Mucosa of descending colon (tissue), 3 donors: ENCODE measurements around the gene NSUN7. TPM values are rescaled to one million over a fixed set of nuclear protein-coding genes. Genes with fewer than 3 reads are reported as not detected.
"Not testable (repeated sequence)": the region's sequence is repeated elsewhere in the genome, so short reads cannot be mapped to it uniquely, and the experiment has no call there.

Experiments
- ATAC-seq: fragments of 200-7000 bp; cut with Tn5 transposase; one replicate; pipeline ENCODE4 v1.9.1; 2020; ENCODE audit warnings: mild to moderate bottlenecking, moderate library complexity
- DNase-seq, 3 donors: peaks; one replicate each; pipeline ENCODE4 v3.0.0-alpha.2; 2020
- H3K36me3 ChIP-seq: fragments of 200-600 bp; one replicate; pipeline ENCODE4 v1.8.0; 2021; ENCODE audit warnings: low read depth, mild to moderate bottlenecking
- H3K4me1 ChIP-seq: fragments of 200-600 bp; one replicate; pipeline ENCODE4 v1.8.0; 2021; ENCODE audit warnings: low read depth, mild to moderate bottlenecking
- H3K4me3 ChIP-seq: fragments of 200-600 bp; one replicate; pipeline ENCODE4 v1.8.0; 2021; ENCODE audit warnings: mild to moderate bottlenecking
- H3K9me3 ChIP-seq: fragments of 200-600 bp; one replicate; pipeline ENCODE4 v1.8.0; 2021; ENCODE audit warnings: mild to moderate bottlenecking
- intact Hi-C, 2 donors: fragments of 100-400 bp; cut with DNase I in 1 of 2; cut with micrococcal nuclease in 1 of 2; formaldehyde crosslinking; loops; one replicate each; pipeline versions ENCODE4 v1.11.0 to v1.11.1; 2022; cut with DNase I, micrococcal nuclease
- long read RNA-seq, 2 donors: library from polyadenylated mRNA; unstranded; transcript quantifications; one replicate each; pipeline ENCODE4 v2.0.0, GENCODE V29; 2019 to 2021
- total RNA-seq, 3 donors: library from RNA; stranded (reverse); fragmentation: NEBNext Ultra II Directional in 2 of 3; extraction: Animal tissue kit (Norgen Biotek cat#: 25700) in 2 of 3; gene quantifications; one replicate each; pipeline versions ENCODE4 v1.2.1 to v1.2.4, GENCODE V29; 2021 to 2023
- TF ChIP-seq, protein P1 (sequence below): fragments of 200-600 bp; IDR thresholded peaks from one replicate; pipeline ENCODE4 v1.8.0; 2022; ENCODE audit warnings: antibody characterized with exemption, mild to moderate bottlenecking
- donor health status: DM: no; HTN: no; CAD: no; lungs with moderate emphysema.
- donor health status: DM: no; HTN: no; CAD: no.
- donor health status: DM: no; HTN: yes; CAD: no.

The NSUN7 gene
- 10 to 100 TPM in 2 of 3 donors, 1 to 10 TPM in 1; 5.6 to 18.1 (median 11.7) TPM for total RNA-seq
- long read RNA-seq, donor 1, partial matches to known transcripts: 2 of 6 reads
- long read RNA-seq, donor 1, other reads (novel, unspliced or antisense): 1 of 6 reads
- long read RNA-seq, donor 2, partial matches to known transcripts: 6 of 8 reads
- long read RNA-seq, donor 2, other reads (novel, unspliced or antisense): 1 of 8 reads

DNA sequence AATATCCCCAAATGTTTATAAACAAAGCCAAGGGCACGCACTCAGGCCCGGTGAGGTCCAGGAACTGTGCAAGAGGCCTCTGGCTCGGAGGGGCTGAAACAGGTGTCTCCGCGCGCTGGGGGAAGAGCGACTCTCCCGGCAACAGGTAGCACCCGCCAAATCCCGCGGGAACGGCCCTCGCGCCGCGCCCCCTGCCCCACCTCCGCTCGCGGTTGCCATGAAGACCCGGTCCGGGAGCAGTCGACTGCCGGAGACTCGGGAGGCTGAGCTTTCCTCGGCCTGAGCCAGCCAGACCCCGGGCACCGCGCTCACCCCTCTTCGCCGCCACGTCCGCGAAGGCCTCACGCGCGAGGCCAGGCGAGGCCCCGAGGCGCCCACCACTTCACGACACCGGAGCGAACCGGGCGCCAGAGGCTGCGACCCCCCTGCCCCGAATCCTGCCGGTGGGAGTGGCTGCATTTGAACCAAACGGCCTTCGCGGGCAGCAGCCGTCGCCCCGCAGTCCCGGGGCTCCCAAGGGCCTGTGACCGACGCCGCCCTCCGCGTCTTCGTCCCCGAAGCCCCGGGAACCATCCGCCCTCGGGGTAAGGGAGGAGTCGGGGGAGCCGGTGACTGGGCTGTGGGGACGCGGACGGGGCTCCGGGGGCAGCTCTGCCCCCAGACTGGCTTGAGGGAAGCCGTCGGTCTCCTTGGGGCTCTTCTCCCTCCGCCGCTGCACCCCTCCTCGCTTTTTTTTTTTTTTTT is at the start of gene NSUN7:
TSS of gene NSUN7 (plus strand) at position 239 of the 744 bp plus-strand sequence. CDS start 739 bp downstream, outside the sequence.
- TF ChIP-seq, protein P1, sequence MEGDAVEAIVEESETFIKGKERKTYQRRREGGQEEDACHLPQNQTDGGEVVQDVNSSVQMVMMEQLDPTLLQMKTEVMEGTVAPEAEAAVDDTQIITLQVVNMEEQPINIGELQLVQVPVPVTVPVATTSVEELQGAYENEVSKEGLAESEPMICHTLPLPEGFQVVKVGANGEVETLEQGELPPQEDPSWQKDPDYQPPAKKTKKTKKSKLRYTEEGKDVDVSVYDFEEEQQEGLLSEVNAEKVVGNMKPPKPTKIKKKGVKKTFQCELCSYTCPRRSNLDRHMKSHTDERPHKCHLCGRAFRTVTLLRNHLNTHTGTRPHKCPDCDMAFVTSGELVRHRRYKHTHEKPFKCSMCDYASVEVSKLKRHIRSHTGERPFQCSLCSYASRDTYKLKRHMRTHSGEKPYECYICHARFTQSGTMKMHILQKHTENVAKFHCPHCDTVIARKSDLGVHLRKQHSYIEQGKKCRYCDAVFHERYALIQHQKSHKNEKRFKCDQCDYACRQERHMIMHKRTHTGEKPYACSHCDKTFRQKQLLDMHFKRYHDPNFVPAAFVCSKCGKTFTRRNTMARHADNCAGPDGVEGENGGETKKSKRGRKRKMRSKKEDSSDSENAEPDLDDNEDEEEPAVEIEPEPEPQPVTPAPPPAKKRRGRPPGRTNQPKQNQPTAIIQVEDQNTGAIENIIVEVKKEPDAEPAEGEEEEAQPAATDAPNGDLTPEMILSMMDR: no peak
- intact Hi-C loops: no loop called here
- DNase-seq: peak; percentile 89 to 93 (median 89)
- Histone ChIP-seq H3K4me1 (no peaks in the 10 kb centered on the region), H3K9me3 (no peaks in the 10 kb centered on the region), H3K4me3 (peak within 1 kb of the TSS; percentile 33), H3K36me3 (no peaks in the 10 kb centered on the region)
- ATAC-seq: peak; percentile 95

GRCh38 chr4:40702137-40702799 is 47.5 kb upstream of the NSUN7 start:
- TF ChIP-seq, protein P1: no peak
- ATAC-seq (no peak), DNase-seq (no peak)
- no peaks in the 10 kb centered on the region for H3K36me3 ChIP-seq
- intact Hi-C loops: no loop called here
- no peaks in the 10 kb centered on the region for H3K4me1 ChIP-seq
- H3K4me3 ChIP-seq: no peak overlapping the region
- H3K9me3 ChIP-seq: no peaks in the 10 kb centered on the region

GRCh38 chr4:40702800-40703151 is 47.0 kb upstream of the NSUN7 start:
- TF ChIP-seq, protein P1: no peak
- intact Hi-C loops: no loop called here
- no peak overlapping the region for H3K4me3 ChIP-seq
- no peaks in the 10 kb centered on the region for H3K9me3 ChIP-seq
- no peaks in the 10 kb centered on the region for H3K4me1 ChIP-seq
- no peaks in the 10 kb centered on the region for H3K36me3 ChIP-seq
- ATAC-seq (no peak), DNase-seq (no peak)

DNA sequence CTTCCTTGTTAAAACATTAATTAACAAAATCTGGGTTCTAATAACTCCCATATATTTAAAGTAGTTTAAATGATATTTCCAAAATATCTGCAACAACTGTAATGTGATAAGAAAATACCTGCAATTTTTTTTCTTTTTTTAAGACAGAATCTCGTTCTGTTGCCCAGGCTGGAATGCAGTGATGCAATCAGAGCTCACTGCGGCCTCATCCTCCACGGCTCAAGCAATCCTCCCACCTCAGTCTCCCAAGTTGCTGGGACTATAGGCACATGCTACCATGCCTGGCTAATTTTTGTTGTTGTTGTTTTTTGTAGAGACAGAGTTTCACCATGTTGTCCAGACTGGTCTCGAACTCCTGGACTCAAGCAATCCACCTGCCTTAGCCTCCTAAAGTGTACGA is 45.7 kb upstream of the NSUN7 start:
- no peak for ATAC-seq
- no peaks in the 10 kb centered on the region for H3K36me3 ChIP-seq
- H3K4me1 ChIP-seq: no peaks in the 10 kb centered on the region
- no peaks in the 10 kb centered on the region for H3K9me3 ChIP-seq
- intact Hi-C loops: no loop called here
- no peak for DNase-seq
- H3K4me3 ChIP-seq: no peak overlapping the region
- TF ChIP-seq, protein P1: no peak

DNA sequence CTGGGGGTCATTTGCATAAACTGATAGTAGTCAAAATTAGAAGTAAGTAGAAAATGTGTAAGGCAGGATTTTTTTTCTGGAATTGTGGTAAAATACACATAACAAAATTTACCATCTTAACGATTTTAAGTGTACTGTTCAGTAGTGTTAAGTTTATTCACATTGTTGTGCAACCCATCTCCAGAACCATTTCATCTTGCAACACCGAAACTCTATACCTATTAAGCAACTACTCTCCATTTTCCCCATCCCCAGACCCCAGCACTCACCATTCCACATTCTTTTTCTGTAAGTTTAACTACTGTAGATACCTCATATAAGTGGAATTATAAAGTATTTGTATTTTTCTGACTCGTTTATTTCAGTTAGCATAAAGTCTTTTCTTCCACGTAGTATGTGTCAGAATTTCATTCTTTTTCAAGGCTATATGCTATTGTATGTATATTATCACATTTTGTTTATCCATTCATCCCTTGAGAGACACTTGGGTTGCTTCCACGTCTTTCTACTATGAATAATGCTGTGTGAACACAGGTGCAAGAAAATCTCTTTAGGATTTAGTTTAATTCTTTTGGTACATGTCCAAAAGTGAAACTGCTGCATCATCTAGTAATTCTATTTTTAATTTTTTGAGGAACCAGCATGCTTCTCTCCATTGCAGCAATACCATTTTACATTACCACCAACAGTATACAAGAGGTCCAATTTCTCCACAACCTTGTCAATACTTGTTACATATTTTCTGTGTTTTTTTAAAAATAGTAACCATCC is 39.1 kb upstream of the NSUN7 start:
- H3K9me3 ChIP-seq: no peaks in the 10 kb centered on the region
- H3K4me1 ChIP-seq: no peaks in the 10 kb centered on the region
- TF ChIP-seq, protein P1: no peak
- ATAC-seq (no peak), DNase-seq (no peak)
- intact Hi-C loops: no loop called here
- H3K4me3 ChIP-seq: no peak overlapping the region
- H3K36me3 ChIP-seq: no peaks in the 10 kb centered on the region

DNA sequence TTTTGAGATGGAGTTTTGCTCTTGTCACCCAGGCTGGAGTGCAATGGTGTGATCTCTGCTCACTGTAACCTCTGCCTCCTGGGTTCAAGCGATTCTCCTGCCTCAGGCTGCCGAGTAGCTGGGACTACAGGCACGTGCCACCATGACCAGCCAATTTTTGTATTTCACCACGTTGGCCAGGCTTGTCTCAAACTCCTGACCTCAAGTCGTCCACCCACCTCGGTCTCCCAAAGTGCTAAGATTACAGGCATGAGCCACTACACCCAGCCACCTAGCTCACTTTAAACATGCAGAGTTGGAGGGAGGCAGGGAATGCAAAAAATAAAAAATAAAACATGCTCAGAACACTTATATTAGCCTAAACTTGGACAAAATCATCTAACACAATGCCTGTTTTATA is 36.8 kb upstream of the NSUN7 start:
- intact Hi-C loops: not testable (repeated sequence)

More for the DNA sequence above, 36.8 kb upstream of the NSUN7 start:
- not testable (repeated sequence) for H3K36me3 ChIP-seq, H3K4me1 ChIP-seq, DNase-seq, H3K4me3 ChIP-seq, ATAC-seq, H3K9me3 ChIP-seq
